IPS-18c (cell line): ENCODE data around the gene MTG2.
A peak's percentile ranks its signal among the peaks of the same experiment; 100 is the strongest.

Experiments
- H3K4me3 ChIP-seq: 2 replicates; pipeline ENCODE4 v1.7.0; 2013; ENCODE audit warnings: low read depth, mild to moderate bottlenecking, low read length, moderate library complexity; ENCODE audit not compliant: insufficient read depth
- H3K9me3 ChIP-seq: one replicate; pipeline ENCODE4 v1.6.1; 2013; ENCODE audit warnings: mild to moderate bottlenecking, low read length, moderate library complexity; ENCODE audit not compliant: control insufficient read depth, insufficient read depth

Gene MTG2

GRCh38 chr20:62182469-62183425 lies at the start of gene MTG2:
Gene MTG2 (plus strand): TSS chr20:62183028. CDS start chr20:62193421, 10,393 bp downstream.
- H3K9me3 ChIP-seq, result no peaks in the 10 kb centered on the region

GRCh38 chr20:62133051-62133845 lies 49.6 kb upstream of the MTG2 start:
- Histone ChIP-seq H3K4me3 (no peak overlapping the region), H3K9me3 (no peaks in the 10 kb centered on the region)

More at GRCh38 chr20:62182469-62183425, at the start of gene MTG2:
- peak within 1 kb of the TSS; percentile 97 for H3K4me3 ChIP-seq

GRCh38 chr20:62133864-62134263 lies 49.0 kb upstream of the MTG2 start:
- H3K4me3 ChIP-seq, result no peak overlapping the region
- no peaks in the 10 kb centered on the region for H3K9me3 ChIP-seq

- Histone ChIP-seq H3K4me3 (no peak overlapping the region), H3K9me3 (no peaks in the 10 kb centered on the region)
These were observed 48.0 kb upstream of the MTG2 start for GRCh38 chr20:62134735-62135231.

- no peak overlapping the region for H3K4me3 ChIP-seq
- no peaks in the 10 kb centered on the region for H3K9me3 ChIP-seq
These were observed 47.1 kb upstream of the MTG2 start for GRCh38 chr20:62135573-62136266.

- Histone ChIP-seq H3K9me3 (no peaks in the 10 kb centered on the region), H3K4me3 (no peak overlapping the region)
These were observed 46.3 kb upstream of the MTG2 start for GRCh38 chr20:62136283-62137091.

GRCh38 chr20:62137092-62137384 lies 45.8 kb upstream of the MTG2 start:
- Histone ChIP-seq H3K9me3 (no peaks in the 10 kb centered on the region), H3K4me3 (no peak overlapping the region)

- H3K9me3 ChIP-seq, result no peaks in the 10 kb centered on the region
- no peak overlapping the region for H3K4me3 ChIP-seq
These were observed 45.2 kb upstream of the MTG2 start for GRCh38 chr20:62137478-62138203.

- no peaks in the 10 kb centered on the region for H3K9me3 ChIP-seq
These were observed 44.7 kb upstream of the MTG2 start for GRCh38 chr20:62138204-62138543.

GRCh38 chr20:62138912-62139311 lies 43.9 kb upstream of the MTG2 start:
- no peak overlapping the region for H3K4me3 ChIP-seq

More at GRCh38 chr20:62138204-62138543, 44.7 kb upstream of the MTG2 start:
- H3K4me3 ChIP-seq, result no peak overlapping the region

GRCh38 chr20:62139636-62140035 lies 43.2 kb upstream of the MTG2 start:
- Histone ChIP-seq H3K4me3 (no peak overlapping the region), H3K9me3 (no peaks in the 10 kb centered on the region)

More at GRCh38 chr20:62138912-62139311, 43.9 kb upstream of the MTG2 start:
- no peaks in the 10 kb centered on the region for H3K9me3 ChIP-seq

- Histone ChIP-seq H3K9me3 (no peaks in the 10 kb centered on the region), H3K4me3 (no peak overlapping the region)
These were observed 41.8 kb upstream of the MTG2 start for GRCh38 chr20:62141043-62141396.

- no peaks in the 10 kb centered on the region for H3K9me3 ChIP-seq
- H3K4me3 ChIP-seq, result peak overlapping the region; percentile 76
These were observed 41.2 kb upstream of the MTG2 start for GRCh38 chr20:62141397-62142251.

- Histone ChIP-seq H3K4me3 (peak overlapping the region; percentile 76), H3K9me3 (no peaks in the 10 kb centered on the region)
These were observed 40.4 kb upstream of the MTG2 start for GRCh38 chr20:62142252-62143080.
